Measurements from ENCODE around the gene ATP6V1F. TPM values are rescaled to one million over a fixed set of nuclear protein-coding genes. Genes with fewer than 3 reads are reported as not detected.

The ATP6V1F gene
- total RNA-seq, 2 experiments from 2014 or later: 130 to 138 TPM

DNA sequence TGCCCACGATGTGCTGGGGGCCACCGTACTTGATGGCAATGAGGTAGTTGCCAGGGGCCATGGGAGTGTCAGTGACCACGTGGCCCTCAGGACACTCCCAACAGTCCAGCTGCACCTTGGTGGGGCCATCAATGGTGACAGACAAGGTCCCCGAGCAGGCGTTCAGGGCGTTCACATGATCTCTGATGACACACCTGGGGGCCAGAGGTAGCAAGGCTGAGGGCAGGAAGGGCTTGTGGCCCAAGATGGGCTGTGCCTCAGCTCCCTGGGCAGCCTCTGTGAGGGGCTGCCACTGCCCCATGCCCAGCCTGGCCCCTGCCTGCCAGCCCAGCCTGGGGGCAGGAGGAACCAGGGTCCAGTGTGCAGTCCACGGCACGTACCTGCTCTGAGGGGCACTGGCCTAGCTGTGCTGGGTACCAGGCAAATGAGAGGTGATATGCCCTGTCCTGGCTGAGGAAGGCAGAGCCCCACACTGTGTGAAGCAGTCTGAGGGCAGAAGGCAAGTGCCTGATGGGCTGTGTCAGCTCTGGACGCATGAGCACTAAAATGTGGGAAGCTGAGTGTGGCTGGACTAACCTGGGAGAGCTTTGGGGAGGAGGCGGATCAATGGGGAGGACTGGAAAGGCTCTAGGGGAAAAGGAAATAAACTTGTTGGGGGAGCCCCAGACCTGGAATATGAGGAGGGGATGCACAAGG is 51.4 kb downstream of the ATP6V1F start:
- CTCF ChIA-PET: no interaction called here
- no peaks in the 10 kb centered on the region for H3K9me3 Mint-ChIP-seq (ENCODE audit: insufficient read depth)
- no peak overlapping the region for H3K27ac Mint-ChIP-seq
- H3K27me3 Mint-ChIP-seq (ENCODE audit: low read depth): peaks cover 56% of the 10 kb centered on the region
- peaks cover 4% of the 10 kb centered on the region for H3K4me1 Mint-ChIP-seq (ENCODE audit: low read depth)
- no peak overlapping the region for H3K4me3 Mint-ChIP-seq
- no peaks in the 10 kb centered on the region for H3K36me3 Mint-ChIP-seq (ENCODE audit: low read depth)
- no peak for ATAC-seq
- POLR2A ChIA-PET: no interaction called here
- no peak for DNase-seq

GRCh38 chr7:128914566-128915151 is 52.0 kb downstream of the ATP6V1F start:
- Mint-ChIP-seq H3K36me3 (ENCODE audit: low read depth) (no peaks in the 10 kb centered on the region), H3K27me3 (ENCODE audit: low read depth) (peaks cover 54% of the 10 kb centered on the region), H3K4me1 (ENCODE audit: low read depth) (peaks cover 4% of the 10 kb centered on the region), H3K27ac (no peak overlapping the region), H3K4me3 (no peak overlapping the region), H3K9me3 (ENCODE audit: insufficient read depth) (no peaks in the 10 kb centered on the region)
- DNase-seq (no peak), ATAC-seq (no peak)
- CTCF ChIA-PET: no interaction called here
- POLR2A ChIA-PET: no interaction called here

DNA sequence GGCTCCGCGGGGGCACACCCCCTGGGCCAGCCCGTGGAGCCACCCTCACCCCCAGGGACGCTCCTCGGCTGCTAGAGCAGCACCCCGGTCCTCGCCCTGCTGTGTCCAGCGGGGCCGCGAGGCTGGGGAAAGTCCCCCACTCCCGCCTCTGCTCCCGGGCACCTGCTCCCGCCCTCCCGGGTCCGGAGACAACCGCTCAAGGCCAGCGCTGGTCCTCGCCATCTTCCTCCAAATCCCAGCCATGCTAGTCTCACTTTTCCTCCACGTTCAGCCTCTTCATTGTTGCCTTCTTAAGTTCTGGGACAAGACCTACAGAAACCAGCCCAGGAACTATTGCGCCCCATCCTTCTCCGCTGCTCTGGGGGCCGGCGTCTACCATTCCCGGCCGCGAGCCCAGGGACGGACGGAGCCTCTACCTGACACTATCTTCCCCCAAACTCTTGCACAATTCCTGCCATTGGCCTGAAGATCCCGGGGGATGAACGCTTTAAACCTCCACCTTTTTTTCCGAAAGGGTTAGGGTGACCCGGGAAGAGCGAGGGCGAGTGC is 52.7 kb downstream of the ATP6V1F start:
- ChIA-PET POLR2A (no interaction called here), CTCF (no interaction called here)
- H3K27ac Mint-ChIP-seq: no peak overlapping the region
- peaks cover 4% of the 10 kb centered on the region for H3K4me1 Mint-ChIP-seq (ENCODE audit: low read depth)
- H3K4me3 Mint-ChIP-seq: no peak overlapping the region
- DNase-seq (no peak), ATAC-seq (no peak)
- H3K27me3 Mint-ChIP-seq (ENCODE audit: low read depth): peaks cover 54% of the 10 kb centered on the region
- H3K36me3 Mint-ChIP-seq (ENCODE audit: low read depth): no peaks in the 10 kb centered on the region
- no peaks in the 10 kb centered on the region for H3K9me3 Mint-ChIP-seq (ENCODE audit: insufficient read depth)

Other genes starting within 250 kb of the ATP6V1F start
- under 1 TPM; 0.26 to 0.60 TPM for gene GARIN1A, start 190.6 kb upstream of the ATP6V1F start, total RNA-seq
- 10 to 100 TPM; 34.8 to 35.5 TPM for gene CALU, start 123.5 kb upstream of the ATP6V1F start, total RNA-seq
- gene OPN1SW, start 87.1 kb upstream of the ATP6V1F start, total RNA-seq: not detected
- 1 to 10 TPM; 5.6 to 8.9 TPM for gene CCDC136, start 70.9 kb upstream of the ATP6V1F start, total RNA-seq
- not detected for gene FLNC, start 32.5 kb upstream of the ATP6V1F start, total RNA-seq
- under 1 TPM in 1 of 2 experiments, not detected in 1; 0.21 TPM for gene KCP, start 47.9 kb downstream of the ATP6V1F start, total RNA-seq
- gene IRF5, start 75.1 kb downstream of the ATP6V1F start, total RNA-seq: 1 to 10 TPM; 7.4 to 8.0 TPM
- 10 to 100 TPM; 47.2 to 47.9 TPM for gene TNPO3, start 192.3 kb downstream of the ATP6V1F start, total RNA-seq

Measured in activated CD8-positive, alpha-beta T cell treated with anti-CD3 and anti-CD28 coated beads, Interleukin-2, amount 10 ng/mL, durations not matched to agents 7 days and 5 days (primary cell).